GM21717 (cell line): ENCODE data around the gene PPP3CA.

Experiments
- ATAC-seq: cut with Tn5 transposase; IDR thresholded peaks from one replicate; pipeline ENCODE4 v1.9.1; 2021; ENCODE audit warnings: mild to moderate bottlenecking, moderate library complexity; ENCODE audit not compliant: unreplicated experiment

PPP3CA gene

GRCh38 chr4:101218894-101219293 is 128.4 kb downstream of the PPP3CA start:
- ATAC-seq, result no peak

GRCh38 chr4:101218346-101218745 is 129.0 kb downstream of the PPP3CA start:
- no peak for ATAC-seq

GRCh38 chr4:101217353-101218031 is 129.8 kb downstream of the PPP3CA start:
- no peak for ATAC-seq

GRCh38 chr4:101211146-101211553 is 136.2 kb downstream of the PPP3CA start:
- ATAC-seq, result no peak

- ATAC-seq, result no peak
These were observed 137.0 kb downstream of the PPP3CA start for GRCh38 chr4:101210331-101210730.

- ATAC-seq, result no peak
These were observed 139.2 kb downstream of the PPP3CA start for GRCh38 chr4:101208171-101208570.

GRCh38 chr4:101205916-101206315 is 141.4 kb downstream of the PPP3CA start:
- peak; percentile 95 for ATAC-seq

- ATAC-seq, result no peak
These were observed 145.9 kb downstream of the PPP3CA start for GRCh38 chr4:101201421-101201820.

- no peak for ATAC-seq
These were observed 146.8 kb downstream of the PPP3CA start for GRCh38 chr4:101200561-101200960.

- ATAC-seq, result no peak
These were observed 147.6 kb downstream of the PPP3CA start for GRCh38 chr4:101199507-101200285.

GRCh38 chr4:101198682-101199339 is 148.5 kb downstream of the PPP3CA start:
- no peak for ATAC-seq

- ATAC-seq, result no peak
These were observed 150.0 kb downstream of the PPP3CA start for GRCh38 chr4:101197350-101197749.

- ATAC-seq, result no peak
These were observed 155.1 kb downstream of the PPP3CA start for GRCh38 chr4:101192244-101192643.

GRCh38 chr4:101191302-101192098 is 155.8 kb downstream of the PPP3CA start:
- no peak for ATAC-seq

- no peak for ATAC-seq
These were observed 156.6 kb downstream of the PPP3CA start for GRCh38 chr4:101190751-101191150.

GRCh38 chr4:101188906-101189305 is 158.4 kb downstream of the PPP3CA start:
- ATAC-seq, result no peak

GRCh38 chr4:101187841-101188240 is 159.5 kb downstream of the PPP3CA start:
- ATAC-seq, result no peak

- no peak for ATAC-seq
These were observed 160.7 kb downstream of the PPP3CA start for GRCh38 chr4:101186567-101187184.

GRCh38 chr4:101184668-101185067 is 162.7 kb downstream of the PPP3CA start:
- ATAC-seq, result no peak

- no peak for ATAC-seq
These were observed 163.5 kb downstream of the PPP3CA start for GRCh38 chr4:101183666-101184373.
